ENCODE results near the gene NFKB2. TPM values are rescaled to one million over a fixed set of nuclear protein-coding genes. Genes with fewer than 3 reads are reported as not detected.

Gene NFKB2
- total RNA-seq, 1 donor from 2014 or later = 20.5 TPM

- no peak for DNase-seq (ENCODE audit: low spot score)
- intact Hi-C loops (cut with DNase I) = loop anchor here (2.0 to 5.0 kb wide), 3 partner anchors 27 to 189 kb away; partner anchors contain the start of gene FBXL15
These were observed 2.0 kb upstream of the NFKB2 start for GRCh38 chr10:102393411-102394078.

- DNase-seq (ENCODE audit: low spot score) = peak; percentile 99
- intact Hi-C loops (cut with DNase I) = loop anchor here (2.0 to 5.0 kb wide), 3 partner anchors 27 to 188 kb away; partner anchors contain the start of gene FBXL15
These were observed 1.3 kb upstream of the NFKB2 start for GRCh38 chr10:102394079-102394800.

GRCh38 chr10:102394801-102395399 lies 605 bp upstream of the NFKB2 start:
- no peak for DNase-seq (ENCODE audit: low spot score)
- intact Hi-C loops (cut with DNase I) = loop anchor here (2.0 to 5.0 kb wide), 4 partner anchors 26 to 187 kb away; partner anchors contain the start of gene FBXL15

- no peak for DNase-seq (ENCODE audit: low spot score)
- intact Hi-C loops (cut with DNase I) = loop anchor here (5.0 kb wide), 1 partner anchor 81 kb away; no protein-coding TSS in a partner anchor
These were observed 779 bp downstream of the NFKB2 start for GRCh38 chr10:102396317-102396650.

GRCh38 chr10:102396730-102397151 lies 1.2 kb downstream of the NFKB2 start:
- intact Hi-C loops (cut with DNase I) = loop anchor here (5.0 kb wide), 1 partner anchor 81 kb away; no protein-coding TSS in a partner anchor

GRCh38 chr10:102397222-102398171 lies 2.0 kb downstream of the NFKB2 start:
- intact Hi-C loops (cut with DNase I) = loop anchor here (5.0 kb wide), 1 partner anchor 80 kb away; no protein-coding TSS in a partner anchor
- no peak for DNase-seq (ENCODE audit: low spot score)

More at GRCh38 chr10:102396730-102397151, 1.2 kb downstream of the NFKB2 start:
- DNase-seq (ENCODE audit: low spot score) = no peak

GRCh38 chr10:102398172-102399020 lies 2.9 kb downstream of the NFKB2 start:
- no peak for DNase-seq (ENCODE audit: low spot score)
- intact Hi-C loops (cut with DNase I) = loop anchor here (5.0 kb wide), 1 partner anchor 79 kb away; no protein-coding TSS in a partner anchor

- intact Hi-C loops (cut with DNase I) = loop anchor here (5.0 kb wide), 2 partner anchors 78 to 232 kb away; no protein-coding TSS in a partner anchor
These were observed 3.9 kb downstream of the NFKB2 start for GRCh38 chr10:102399217-102400021.

GRCh38 chr10:102400076-102400475 lies 4.6 kb downstream of the NFKB2 start:
- intact Hi-C loops (cut with DNase I) = loop anchor here (5.0 kb wide), 1 partner anchor 233 kb away; no protein-coding TSS in a partner anchor
- no peak for DNase-seq (ENCODE audit: low spot score)

More at GRCh38 chr10:102399217-102400021, 3.9 kb downstream of the NFKB2 start:
- peak; percentile 96 for DNase-seq (ENCODE audit: low spot score)

- no peak for DNase-seq (ENCODE audit: low spot score)
- intact Hi-C loops (cut with DNase I) = loop anchor here (5.0 kb wide), 1 partner anchor 233 kb away; no protein-coding TSS in a partner anchor
These were observed 5.3 kb downstream of the NFKB2 start for GRCh38 chr10:102400598-102401341.

GRCh38 chr10:102401342-102401654 lies 5.8 kb downstream of the NFKB2 start:
- no peak for DNase-seq (ENCODE audit: low spot score)
- intact Hi-C loops (cut with DNase I) = loop anchor here (5.0 kb wide), 1 partner anchor 234 kb away; no protein-coding TSS in a partner anchor

- intact Hi-C loops (cut with DNase I) = loop anchor here (5.0 kb wide), 1 partner anchor 235 kb away; no protein-coding TSS in a partner anchor
- no peak for DNase-seq (ENCODE audit: low spot score)
These were observed 6.4 kb downstream of the NFKB2 start for GRCh38 chr10:102401735-102402511.

- intact Hi-C loops (cut with DNase I) = loop anchor here (5.0 kb wide), 1 partner anchor 235 kb away; no protein-coding TSS in a partner anchor
These were observed 7.0 kb downstream of the NFKB2 start for GRCh38 chr10:102402512-102402896.

GRCh38 chr10:102403115-102403514 lies 7.6 kb downstream of the NFKB2 start:
- DNase-seq (ENCODE audit: low spot score) = no peak
- intact Hi-C loops (cut with DNase I) = loop anchor here (5.0 kb wide), 1 partner anchor 236 kb away; no protein-coding TSS in a partner anchor

More at GRCh38 chr10:102402512-102402896, 7.0 kb downstream of the NFKB2 start:
- DNase-seq (ENCODE audit: low spot score) = no peak

- intact Hi-C loops (cut with DNase I) = loop anchor here (5.0 kb wide), 1 partner anchor 237 kb away; no protein-coding TSS in a partner anchor
These were observed 9.0 kb downstream of the NFKB2 start for GRCh38 chr10:102404361-102405107.

More at GRCh38 chr10:102404361-102405107, 9.0 kb downstream of the NFKB2 start:
- DNase-seq (ENCODE audit: low spot score) = no peak
